Immature natural killer cell (primary cell): ENCODE data around the gene RNF217. TPM values are rescaled to one million over a fixed set of nuclear protein-coding genes. Genes with fewer than 3 reads are reported as not detected.

Source experiments
- DNase-seq, 3 donors: peaks; one replicate each; pipeline ENCODE4 v3.0.0; 2022; ENCODE audit warnings: mixed read lengths in 1 of 3
- H3K27ac Mint-ChIP-seq, 6 donors: one replicate each; pipeline ENCODE4 v1.8.0; 2020; ENCODE audit warnings: mixed read lengths in 6 of 6, mild to moderate bottlenecking in 5 of 6, inconsistent platforms in 4 of 6, moderate library complexity in 3 of 6
- H3K27me3 Mint-ChIP-seq, 3 donors: one replicate each; pipeline ENCODE4 v1.8.0; 2020 to 2021; ENCODE audit warnings: low read depth in 3 of 3, mild to moderate bottlenecking in 3 of 3, mixed read lengths in 3 of 3, moderate library complexity in 3 of 3, inconsistent platforms in 1 of 3
- H3K36me3 Mint-ChIP-seq, 3 donors: one replicate each; pipeline ENCODE4 v1.8.0; 2020; ENCODE audit warnings: mixed read lengths in 3 of 3, inconsistent platforms in 2 of 3, mild to moderate bottlenecking in 2 of 3
- H3K4me1 Mint-ChIP-seq, 2 donors: one replicate each; pipeline ENCODE4 v1.8.0; 2020; ENCODE audit warnings: inconsistent platforms in 2 of 2, mild to moderate bottlenecking in 2 of 2, mixed read lengths in 2 of 2, moderate library complexity in 1 of 2
- H3K4me3 Mint-ChIP-seq, 5 donors: one replicate each; pipeline ENCODE4 v1.8.0; 2020; ENCODE audit warnings: mild to moderate bottlenecking in 5 of 5, mixed read lengths in 5 of 5, inconsistent platforms in 3 of 5, moderate library complexity in 3 of 5
- H3K9me3 Mint-ChIP-seq, 6 donors: one replicate each; pipeline ENCODE4 v1.8.0; 2020; ENCODE audit warnings: mild to moderate bottlenecking in 6 of 6, mixed read lengths in 6 of 6, inconsistent platforms in 4 of 6, moderate library complexity in 3 of 6
- polyA plus RNA-seq, 3 donors: library from polyadenylated mRNA; unstranded; fragments of 300-500 nt; fragmentation: Illumina TruSeq; gene quantifications; one replicate each; pipeline ENCODE4 v1.2.3, GENCODE V29; 2021

Gene RNF217
- polyA plus RNA-seq, 3 donors from 2014 or later: 0.21 to 1.8 (median 0.25) TPM

- Mint-ChIP-seq H3K36me3 (peaks cover 0 to 8% (median 7%) of the 10 kb centered on the region in 3 donors), H3K9me3 (no peaks in the 10 kb centered on the region), H3K4me3 (no peak overlapping the region), H3K4me1 (peaks cover 21 to 25% of the 10 kb centered on the region in 2 donors), H3K27ac (no peak overlapping the region), H3K27me3 (peaks cover 2 to 7% (median 3%) of the 10 kb centered on the region in 3 donors)
- DNase-seq: no peak
These were observed 6.2 kb downstream of the RNF217 start for GRCh38 chr6:124968401-124968800.

- Mint-ChIP-seq H3K27me3 (peaks cover 0 to 6% (median 0%) of the 10 kb centered on the region in 3 donors), H3K27ac (no peak overlapping the region), H3K36me3 (peaks cover 0 to 8% (median 7%) of the 10 kb centered on the region in 3 donors), H3K4me3 (no peak overlapping the region), H3K4me1 (peaks cover 7 to 15% of the 10 kb centered on the region in 2 donors), H3K9me3 (no peaks in the 10 kb centered on the region)
- no peak for DNase-seq
These were observed 8.0 kb downstream of the RNF217 start for GRCh38 chr6:124970243-124970642.

- peaks cover 0 to 6% (median 0%) of the 10 kb centered on the region in 3 donors for H3K27me3 Mint-ChIP-seq
- no peak overlapping the region for H3K4me3 Mint-ChIP-seq
- H3K27ac Mint-ChIP-seq: no peak overlapping the region
- H3K4me1 Mint-ChIP-seq: peaks cover 4 to 11% of the 10 kb centered on the region in 2 donors
- DNase-seq: no peak
- peaks cover 0 to 8% (median 7%) of the 10 kb centered on the region in 3 donors for H3K36me3 Mint-ChIP-seq
- no peaks in the 10 kb centered on the region for H3K9me3 Mint-ChIP-seq
These were observed 8.5 kb downstream of the RNF217 start for GRCh38 chr6:124970763-124971162.

GRCh38 chr6:124973780-124974179 is 11.5 kb downstream of the RNF217 start:
- H3K27me3 Mint-ChIP-seq: peaks cover 0 to 5% (median 0%) of the 10 kb centered on the region in 3 donors
- no peak overlapping the region for H3K4me3 Mint-ChIP-seq
- no peak for DNase-seq
- no peak overlapping the region for H3K27ac Mint-ChIP-seq
- H3K9me3 Mint-ChIP-seq: no peaks in the 10 kb centered on the region
- H3K36me3 Mint-ChIP-seq: peaks cover 0 to 8% (median 7%) of the 10 kb centered on the region in 3 donors
- H3K4me1 Mint-ChIP-seq: no peaks in the 10 kb centered on the region

- no peak overlapping the region for H3K27ac Mint-ChIP-seq
- H3K4me1 Mint-ChIP-seq: no peaks in the 10 kb centered on the region
- DNase-seq: no peak
- no peaks in the 10 kb centered on the region for H3K9me3 Mint-ChIP-seq
- no peak overlapping the region for H3K4me3 Mint-ChIP-seq
- H3K36me3 Mint-ChIP-seq: peaks cover 0 to 8% (median 7%) of the 10 kb centered on the region in 3 donors
- peaks cover 0 to 9% (median 0%) of the 10 kb centered on the region in 3 donors for H3K27me3 Mint-ChIP-seq
These were observed 12.6 kb downstream of the RNF217 start for GRCh38 chr6:124974771-124975377.

GRCh38 chr6:124977067-124977908 is 15.1 kb downstream of the RNF217 start:
- H3K27me3 Mint-ChIP-seq: peaks cover 0 to 5% (median 0%) of the 10 kb centered on the region in 3 donors
- H3K9me3 Mint-ChIP-seq: no peaks in the 10 kb centered on the region
- peaks cover 0 to under 1% (median 0%) of the 10 kb centered on the region in 3 donors for H3K36me3 Mint-ChIP-seq
- no peak for DNase-seq
- no peaks in the 10 kb centered on the region for H3K4me1 Mint-ChIP-seq
- H3K27ac Mint-ChIP-seq: no peak overlapping the region
- H3K4me3 Mint-ChIP-seq: no peak overlapping the region

GRCh38 chr6:124978451-124979293 is 16.4 kb downstream of the RNF217 start:
- Mint-ChIP-seq H3K27me3 (peaks cover 0 to 5% (median 0%) of the 10 kb centered on the region in 3 donors), H3K36me3 (no peaks in the 10 kb centered on the region), H3K9me3 (no peaks in the 10 kb centered on the region), H3K27ac (no peak overlapping the region), H3K4me3 (no peak overlapping the region), H3K4me1 (no peaks in the 10 kb centered on the region)
- DNase-seq: no peak

GRCh38 chr6:124979294-124979678 is 17.0 kb downstream of the RNF217 start:
- no peak for DNase-seq
- H3K27me3 Mint-ChIP-seq: peaks cover 0 to 5% (median 0%) of the 10 kb centered on the region in 3 donors
- no peaks in the 10 kb centered on the region for H3K9me3 Mint-ChIP-seq
- no peaks in the 10 kb centered on the region for H3K36me3 Mint-ChIP-seq
- no peak overlapping the region for H3K4me3 Mint-ChIP-seq
- H3K4me1 Mint-ChIP-seq: no peaks in the 10 kb centered on the region
- no peak overlapping the region for H3K27ac Mint-ChIP-seq

GRCh38 chr6:124982669-124983068 is 20.4 kb downstream of the RNF217 start:
- H3K36me3 Mint-ChIP-seq: no peaks in the 10 kb centered on the region
- no peak overlapping the region for H3K4me3 Mint-ChIP-seq
- no peak for DNase-seq
- H3K27me3 Mint-ChIP-seq: peaks cover 0 to 4% (median 0%) of the 10 kb centered on the region in 3 donors
- H3K9me3 Mint-ChIP-seq: no peaks in the 10 kb centered on the region
- no peak overlapping the region for H3K27ac Mint-ChIP-seq
- H3K4me1 Mint-ChIP-seq: peaks cover 9 to 14% of the 10 kb centered on the region in 2 donors

- Mint-ChIP-seq H3K27ac (no peak overlapping the region), H3K4me3 (no peak overlapping the region), H3K27me3 (peaks cover 0 to 4% (median 0%) of the 10 kb centered on the region in 3 donors)
These were observed 21.3 kb downstream of the RNF217 start for GRCh38 chr6:124983383-124984083.

GRCh38 chr6:124984668-124985338 is 22.6 kb downstream of the RNF217 start:
- Mint-ChIP-seq H3K36me3 (no peaks in the 10 kb centered on the region), H3K4me3 (no peak overlapping the region), H3K9me3 (peaks cover 0 to 1% (median 0%) of the 10 kb centered on the region in 6 donors), H3K27me3 (peaks cover 0 to under 1% (median 0%) of the 10 kb centered on the region in 3 donors), H3K27ac (no peak overlapping the region), H3K4me1 (peaks cover 9 to 14% of the 10 kb centered on the region in 2 donors)
- no peak for DNase-seq

More at GRCh38 chr6:124983383-124984083, 21.3 kb downstream of the RNF217 start:
- Mint-ChIP-seq H3K9me3 (no peaks in the 10 kb centered on the region), H3K4me1 (peaks cover 9 to 14% of the 10 kb centered on the region in 2 donors), H3K36me3 (no peaks in the 10 kb centered on the region)
- no peak for DNase-seq

- DNase-seq: peak; percentile 23 to 28 (median 24)
These were observed 23.9 kb downstream of the RNF217 start for GRCh38 chr6:124986164-124986563.

More at GRCh38 chr6:124986164-124986563, 23.9 kb downstream of the RNF217 start:
- peaks cover 0 to 3% (median 0%) of the 10 kb centered on the region in 6 donors for H3K9me3 Mint-ChIP-seq
- peaks cover 0 to 2% (median 0%) of the 10 kb centered on the region in 3 donors for H3K27me3 Mint-ChIP-seq
- no peak overlapping the region for H3K4me3 Mint-ChIP-seq
- H3K27ac Mint-ChIP-seq: no peak overlapping the region
- H3K4me1 Mint-ChIP-seq: peaks cover 9 to 14% of the 10 kb centered on the region in 2 donors
- no peaks in the 10 kb centered on the region for H3K36me3 Mint-ChIP-seq
